Stimulated activated CD4-positive, alpha-beta T cell treated with anti-CD3 and anti-CD28 coated beads, Interleukin-4, amount 100 ng/mL, for 48 hours (primary cell): ENCODE measurements around the gene OR2T35.
"Not testable (repeated sequence)": the region's sequence is repeated elsewhere in the genome, so short reads cannot be mapped to it uniquely, and the experiment has no call there.

Experiments
- DNase-seq, 2 donors: peaks; one replicate each; pipeline ENCODE4 v3.0.0-alpha.2; 2020; ENCODE audit warnings: low read depth in 2 of 2

The OR2T35 gene, protein sequence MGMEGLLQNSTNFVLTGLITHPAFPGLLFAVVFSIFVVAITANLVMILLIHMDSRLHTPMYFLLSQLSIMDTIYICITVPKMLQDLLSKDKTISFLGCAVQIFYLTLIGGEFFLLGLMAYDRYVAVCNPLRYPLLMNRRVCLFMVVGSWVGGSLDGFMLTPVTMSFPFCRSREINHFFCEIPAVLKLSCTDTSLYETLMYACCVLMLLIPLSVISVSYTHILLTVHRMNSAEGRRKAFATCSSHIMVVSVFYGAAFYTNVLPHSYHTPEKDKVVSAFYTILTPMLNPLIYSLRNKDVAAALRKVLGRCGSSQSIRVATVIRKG

DNA sequence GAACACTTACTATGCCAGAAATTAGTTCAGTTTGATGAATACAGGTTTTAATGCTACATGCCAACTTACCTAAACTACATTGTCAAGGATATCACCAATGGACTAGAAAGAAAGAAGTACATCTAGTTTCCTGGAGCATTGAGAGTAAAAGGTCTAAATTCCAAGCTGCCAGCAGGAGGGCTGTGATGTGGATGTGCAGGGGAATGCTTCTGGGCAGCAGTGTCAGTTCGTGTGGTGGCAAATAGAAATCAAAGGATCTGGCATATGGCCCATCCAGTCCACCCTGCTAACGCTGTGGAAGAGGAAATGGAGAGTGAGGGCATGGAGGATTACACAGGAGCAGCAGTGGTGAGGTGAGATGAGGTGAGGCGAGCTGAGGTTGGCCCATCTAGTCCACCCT is at the start of gene OR2T35:
OR2T35 (minus strand) TSS at position 101 of the 400 bp plus-strand sequence. CDS start 6,020 bp downstream, outside the sequence.
- DNase-seq, result not testable (repeated sequence)

DNA sequence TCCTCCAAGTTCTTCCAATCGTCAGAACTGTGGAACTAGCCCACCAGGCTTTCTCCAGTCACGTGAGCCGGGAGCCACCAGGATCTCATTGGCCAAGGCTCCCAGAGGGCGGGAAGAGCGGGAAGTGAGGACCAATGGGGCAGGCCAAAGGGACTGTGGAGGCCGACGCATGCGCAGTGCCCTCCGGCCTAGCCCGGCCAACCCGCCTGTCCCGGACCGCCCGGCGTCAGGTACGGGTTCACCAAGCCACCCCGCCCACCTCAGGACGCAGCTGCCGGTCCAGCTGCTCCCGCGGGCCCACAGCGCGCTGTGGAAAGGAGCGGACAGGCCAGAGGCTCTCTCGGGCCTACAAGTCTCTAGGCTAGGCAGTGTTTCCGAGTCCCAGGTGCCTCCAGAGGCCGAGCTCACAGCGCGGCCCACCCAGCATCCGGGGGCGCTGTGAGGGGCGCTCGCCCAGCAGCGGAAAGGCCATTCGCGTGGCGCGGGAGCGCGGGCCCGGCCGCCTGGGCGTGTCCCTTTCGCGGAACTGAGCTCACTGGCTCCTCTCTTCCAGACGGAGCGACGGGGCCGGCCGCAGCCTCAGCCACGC is 46.6 kb upstream of the OR2T35 start:
- DNase-seq, result no peak

DNA sequence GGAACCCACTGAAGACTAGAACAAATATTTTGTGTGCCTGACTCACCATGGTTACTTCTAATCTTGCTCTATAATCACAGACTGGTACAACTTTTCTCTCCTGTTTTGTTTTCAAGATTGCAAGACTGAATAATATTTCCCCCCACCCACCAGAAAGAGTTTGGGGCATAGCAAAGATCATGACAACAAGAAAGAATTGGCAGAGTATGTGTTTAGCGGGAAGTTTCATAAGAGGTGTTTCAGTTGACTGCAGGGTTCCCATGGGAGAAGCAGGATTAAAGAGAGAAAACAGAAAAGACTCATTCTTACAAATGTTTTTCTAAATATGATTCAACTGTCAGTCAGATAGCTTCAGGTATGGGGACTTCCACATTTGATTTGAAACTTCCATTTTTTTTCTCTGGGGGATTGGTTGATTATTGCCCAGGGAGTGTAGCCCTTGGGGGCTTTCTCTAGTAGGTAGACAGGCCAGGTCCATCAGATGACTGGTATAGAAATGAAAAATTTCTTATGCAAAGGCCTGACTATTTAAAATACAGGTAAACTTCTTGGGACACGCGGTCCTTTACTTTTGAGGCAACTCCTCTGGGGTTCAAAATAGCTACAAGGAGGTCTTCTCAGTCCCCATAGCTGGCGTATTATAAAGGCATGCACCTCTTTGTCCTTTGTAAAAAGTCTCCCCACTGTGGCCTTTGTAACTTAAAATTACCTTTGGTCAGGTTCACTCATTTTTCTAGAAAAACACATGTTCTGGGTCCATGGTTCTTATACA is 43.6 kb upstream of the OR2T35 start:
- no peak for DNase-seq

DNA sequence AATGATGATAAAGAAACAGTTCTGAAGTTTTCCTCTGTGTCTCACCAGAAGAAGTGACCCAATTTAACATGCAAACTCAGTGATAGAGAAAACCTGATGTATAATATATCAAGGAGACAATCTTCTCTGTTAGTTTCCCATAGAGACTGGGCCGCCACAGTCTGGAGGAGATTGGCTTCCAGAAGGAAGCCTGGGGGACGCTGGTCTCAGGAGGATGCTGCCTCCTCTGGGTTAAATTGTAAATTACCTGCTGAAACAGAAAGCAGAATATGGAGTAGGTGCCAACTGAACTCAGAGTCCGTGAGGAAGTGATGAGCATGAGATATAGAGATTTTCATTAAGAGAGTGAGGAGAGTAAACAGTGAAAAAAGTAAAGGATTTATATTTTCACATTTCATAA is 41.7 kb upstream of the OR2T35 start:
- no peak for DNase-seq

DNA sequence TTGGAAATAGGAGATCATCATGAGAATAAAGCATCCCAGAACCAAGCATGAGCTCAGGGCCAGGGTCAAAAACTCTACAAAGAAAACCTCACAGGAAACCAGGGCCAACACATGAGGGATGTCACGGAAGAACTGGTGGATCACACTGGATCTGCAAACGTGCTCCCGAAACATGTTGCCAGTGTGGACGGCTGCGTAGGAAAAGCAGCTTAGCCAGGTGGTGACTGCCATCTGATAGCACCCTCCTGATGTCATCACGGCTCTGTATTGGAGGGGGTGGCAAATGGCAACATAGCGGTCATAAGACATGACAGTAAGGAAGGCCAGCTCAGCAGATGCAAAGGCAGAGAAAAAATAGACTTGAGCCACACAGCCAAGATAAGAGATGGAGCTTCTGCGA is 36.6 kb upstream of the OR2T35 start:
- DNase-seq, result no peak

DNA sequence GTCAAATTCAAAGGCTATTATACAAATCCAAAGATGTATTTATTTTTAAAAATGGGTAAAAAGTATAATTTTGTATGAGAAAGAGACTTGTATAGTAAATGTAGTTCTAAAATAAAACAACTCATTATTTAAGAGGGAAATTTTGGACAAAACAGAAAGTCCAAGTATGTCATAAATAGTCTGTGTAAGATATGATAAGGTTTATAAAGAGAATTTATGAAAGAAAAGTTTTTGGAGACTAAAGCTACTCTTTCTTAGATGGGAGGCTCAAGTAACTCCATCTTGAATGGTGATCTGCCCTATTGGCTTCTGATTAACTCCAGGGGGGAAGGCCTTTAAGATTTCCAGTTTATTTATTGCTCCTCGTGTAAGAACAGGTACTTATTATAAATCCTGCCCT is 24.9 kb upstream of the OR2T35 start:
- no peak for DNase-seq

DNA sequence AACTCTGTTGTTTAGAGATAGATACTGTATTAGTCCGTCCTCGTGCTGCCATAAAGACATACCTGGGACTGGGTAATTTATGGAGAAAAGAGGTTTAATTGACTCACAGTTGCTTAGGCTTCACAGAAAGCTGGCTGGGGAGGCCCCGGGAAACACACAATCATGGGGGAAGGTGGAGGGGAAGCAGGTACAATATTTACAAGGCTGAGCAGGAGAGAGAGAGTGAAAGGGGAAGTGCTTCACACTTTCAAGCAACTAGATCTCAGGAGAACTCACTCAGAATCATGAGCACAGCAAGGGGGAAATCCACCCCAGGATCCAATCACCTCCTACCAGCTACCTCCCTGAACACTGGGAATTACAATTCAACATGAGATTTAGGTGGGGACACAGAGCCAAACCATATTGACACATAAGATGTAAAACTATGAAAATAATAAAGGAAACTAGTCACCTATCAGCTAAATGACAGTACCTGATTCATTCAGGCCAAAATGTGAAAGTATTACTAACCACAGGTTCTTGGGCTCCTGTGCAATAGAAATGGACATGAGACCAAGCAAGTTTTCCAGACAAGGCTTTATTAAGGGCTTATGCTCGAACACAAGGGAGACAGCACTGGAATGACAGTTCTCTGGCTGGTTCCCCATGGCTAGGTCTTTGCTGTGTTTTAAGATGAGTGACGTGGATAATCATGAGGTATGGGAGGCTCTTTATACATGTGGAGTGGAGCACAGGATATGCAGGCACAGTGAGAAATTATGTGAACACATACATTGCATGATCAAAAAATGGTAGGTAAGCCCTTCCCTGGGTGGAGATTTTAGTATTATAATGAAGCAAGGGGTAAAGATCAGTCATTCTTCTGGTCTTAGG is 18.6 kb upstream of the OR2T35 start:
- not testable (repeated sequence) for DNase-seq

DNA sequence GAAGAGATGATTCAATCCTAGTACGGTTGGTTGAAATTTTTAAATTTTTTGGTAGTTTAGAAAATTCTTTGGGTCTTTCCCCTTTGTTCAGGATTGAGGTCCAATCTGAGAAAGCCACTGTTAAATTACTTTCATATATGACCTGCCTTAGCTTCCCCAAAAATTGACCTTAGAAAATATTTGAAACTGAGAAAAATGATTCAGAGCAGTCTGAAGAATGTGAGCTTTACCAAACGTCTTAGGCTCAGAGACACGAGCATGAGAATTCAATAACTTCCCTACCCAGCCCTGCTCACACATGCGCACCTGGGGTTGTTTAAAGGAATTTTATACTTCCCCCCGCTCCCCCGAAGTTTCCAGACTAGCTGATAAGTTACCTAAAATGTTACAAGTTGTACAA is 11.7 kb upstream of the OR2T35 start:
- not testable (repeated sequence) for DNase-seq

DNA sequence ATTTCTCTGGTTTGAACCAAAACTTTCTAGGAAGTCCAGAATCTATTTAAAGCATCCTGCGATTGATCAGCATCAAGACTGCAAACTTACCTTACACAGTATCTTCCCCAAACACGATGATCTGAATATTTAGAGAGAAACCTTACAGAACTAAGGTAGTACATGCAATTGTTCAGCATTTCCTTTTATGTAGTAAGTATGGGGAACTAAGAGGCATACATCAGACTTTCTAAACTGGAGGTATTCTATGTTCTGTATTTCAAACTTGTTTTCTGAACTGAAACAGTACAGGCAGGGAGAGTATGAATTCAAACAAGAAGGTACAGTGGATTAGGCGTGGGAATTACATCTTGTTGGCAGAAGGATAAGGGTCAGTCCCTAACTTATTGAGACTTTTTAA is 10.3 kb upstream of the OR2T35 start, which contains the start of gene OR2T27:
OR2T27 (minus strand) TSS at position 175 of the 400 bp plus-strand sequence. CDS start 4,644 bp downstream, outside the sequence.
- not testable (repeated sequence) for DNase-seq

DNA sequence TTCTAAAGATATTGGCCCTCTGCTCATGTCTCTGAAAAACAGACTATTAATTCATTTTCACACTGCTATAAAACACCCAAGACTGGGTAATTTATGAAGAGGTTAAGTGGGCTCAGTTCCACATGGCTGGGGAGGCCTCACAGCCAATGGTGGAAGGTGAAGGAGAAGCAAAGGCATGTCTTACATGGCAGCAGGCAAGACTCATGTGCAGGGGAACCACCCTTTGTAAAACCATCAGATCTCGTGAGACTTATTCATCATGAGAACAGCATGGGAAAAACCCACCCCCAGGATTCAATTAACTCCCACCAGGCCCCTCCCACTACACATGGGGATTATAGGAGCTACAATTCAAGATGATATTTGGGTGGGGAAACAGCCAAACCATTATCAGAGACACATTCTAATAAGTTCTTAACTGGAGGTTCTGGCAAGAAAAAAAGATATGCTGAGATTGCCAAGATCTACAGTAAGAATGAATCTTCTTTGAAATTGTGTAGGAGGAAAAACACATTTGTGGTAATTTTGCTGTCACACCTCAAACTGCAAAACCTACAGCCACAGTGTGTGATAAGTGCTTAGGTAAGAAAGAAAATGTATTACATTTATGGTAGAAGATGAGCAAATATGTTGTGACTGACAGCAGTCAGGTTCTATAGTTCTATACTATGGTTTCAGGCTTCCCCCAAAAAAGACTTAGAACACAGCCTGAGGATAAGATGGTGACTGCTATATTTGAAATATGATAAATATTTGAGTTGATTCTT is 3.9 kb upstream of the OR2T35 start:
- not testable (repeated sequence) for DNase-seq

DNA sequence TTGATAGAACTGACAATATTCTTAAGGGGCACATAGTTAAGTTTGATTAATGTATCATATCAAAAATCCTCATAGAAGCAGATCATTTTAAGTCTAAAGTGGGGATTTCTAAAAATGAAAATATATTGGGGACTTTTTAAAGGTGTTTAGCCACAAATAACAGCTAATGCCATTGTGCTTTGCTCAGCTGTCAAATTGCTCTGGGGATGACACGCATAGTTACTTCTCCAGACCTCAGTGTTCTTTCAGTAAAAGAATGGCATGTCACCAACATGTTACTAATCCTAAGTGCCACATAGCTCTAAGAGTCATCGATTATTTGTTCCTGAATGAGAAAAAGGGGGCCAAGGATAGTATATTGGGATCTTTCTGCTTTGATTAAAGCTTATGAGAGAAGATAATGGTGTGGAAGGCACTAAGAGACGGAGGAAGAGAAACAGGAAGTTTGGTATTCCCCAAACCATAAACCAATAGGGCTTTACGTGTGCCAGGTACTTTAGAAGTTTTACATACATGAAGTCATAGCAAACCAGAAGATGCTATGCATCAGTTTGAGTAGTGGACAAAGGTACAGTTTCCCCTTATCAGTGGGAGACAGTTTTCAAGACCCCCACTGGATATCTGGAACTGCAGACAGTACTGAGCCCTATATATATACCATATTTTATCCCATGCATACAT is 2.0 kb downstream of the OR2T35 start:
- DNase-seq, result not testable (repeated sequence)

DNA sequence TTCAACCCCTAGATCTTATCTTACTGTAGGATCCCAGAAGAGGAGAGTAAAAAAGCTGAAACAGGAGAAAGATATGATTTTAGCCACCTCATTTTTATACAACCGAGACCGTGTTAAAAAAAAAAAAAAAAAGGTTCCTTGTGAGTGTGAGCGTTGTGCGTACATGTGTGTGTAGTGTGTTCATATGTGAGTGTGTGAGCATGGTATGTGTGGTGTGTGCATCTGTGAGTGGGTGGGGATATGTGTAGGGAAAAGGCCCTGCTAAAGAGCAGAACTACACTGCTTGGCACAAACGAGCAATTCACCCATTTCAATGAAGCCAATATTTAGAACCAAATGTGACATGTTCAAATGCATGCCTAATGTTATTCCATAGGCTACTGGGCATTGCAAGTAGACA is 3.5 kb downstream of the OR2T35 start:
- DNase-seq, result not testable (repeated sequence)

DNA sequence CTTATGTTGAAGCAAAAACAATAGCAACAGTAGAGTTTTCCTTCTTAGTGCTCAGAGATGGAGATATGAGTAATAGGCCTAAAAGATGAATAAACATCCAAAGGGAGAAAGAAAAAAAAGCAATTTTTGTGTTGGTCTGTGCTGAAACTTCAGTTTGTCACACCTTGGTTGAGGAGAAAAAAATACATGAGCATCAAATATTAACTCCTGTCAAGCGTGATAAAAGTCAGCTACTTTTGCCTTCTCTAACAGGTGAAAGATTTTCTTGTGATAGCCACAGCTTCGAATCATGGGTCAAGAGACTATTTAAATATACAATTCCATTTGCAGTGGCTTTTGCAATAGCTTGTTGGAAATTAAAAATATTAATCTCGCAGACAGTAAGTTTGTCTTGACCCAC is 4.2 kb downstream of the OR2T35 start:
- not testable (repeated sequence) for DNase-seq

DNA sequence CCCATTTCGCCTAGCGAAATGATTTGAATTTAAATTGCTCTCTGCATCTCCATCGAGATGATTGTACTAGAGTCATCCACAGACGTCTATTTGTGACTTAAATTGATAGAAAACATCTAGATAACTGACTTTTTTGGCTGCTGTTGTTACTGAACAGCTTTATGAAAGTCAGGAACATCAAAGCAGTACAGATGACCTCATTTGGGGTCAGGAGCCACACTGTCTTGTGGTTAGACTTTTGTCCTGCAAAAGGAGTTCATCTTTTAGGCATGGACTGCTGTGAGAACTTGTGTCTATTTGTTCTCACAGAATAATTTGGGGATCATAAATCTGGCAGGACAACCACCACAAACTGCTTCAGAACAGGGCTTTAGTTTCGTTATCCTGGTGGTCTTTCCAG is 5.4 kb downstream of the OR2T35 start:
- DNase-seq, result not testable (repeated sequence)

DNA sequence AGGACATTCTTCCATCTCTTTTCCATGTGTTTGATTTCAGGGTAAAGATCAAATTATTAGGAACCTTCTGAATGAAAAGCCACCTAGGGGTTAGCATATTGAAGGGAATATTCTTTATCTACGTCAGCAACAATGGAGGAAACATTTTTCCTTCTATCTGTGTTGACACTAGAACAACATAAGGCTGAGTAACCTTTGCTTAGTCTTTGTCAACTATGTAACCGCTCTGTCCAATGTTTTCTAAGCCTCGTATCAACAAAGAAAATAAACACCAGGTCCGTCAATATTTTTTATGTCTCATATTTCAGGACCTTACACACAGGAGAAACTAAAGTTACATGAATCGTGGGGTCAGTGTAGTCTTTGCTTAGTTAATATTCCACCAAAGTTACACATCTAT is 8.5 kb downstream of the OR2T35 start:
- DNase-seq, result not testable (repeated sequence)

DNA sequence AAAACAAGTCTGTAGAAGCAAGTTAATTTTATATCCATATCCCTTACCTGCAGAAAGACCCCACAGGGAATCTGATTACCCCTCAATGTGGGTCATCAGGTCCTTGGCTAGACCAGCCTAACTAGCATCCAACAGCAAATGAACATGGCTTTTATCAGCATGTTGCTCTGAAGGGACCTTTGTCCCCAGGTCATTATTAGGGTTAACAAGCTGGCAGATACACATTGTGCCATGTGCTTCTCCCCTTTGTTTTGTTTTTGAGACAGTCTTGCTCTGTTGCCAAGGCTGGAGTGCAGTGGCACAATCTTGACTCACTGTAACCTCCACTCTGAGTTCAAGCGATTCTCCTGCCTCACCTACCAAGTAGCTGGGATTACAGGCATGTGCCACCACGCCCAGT is 10.1 kb downstream of the OR2T35 start, which contains the start of gene OR2T11:
OR2T11 (minus strand) TSS at position 101 of the 400 bp plus-strand sequence. CDS start 7,963 bp downstream, outside the sequence.
- not testable (repeated sequence) for DNase-seq

DNA sequence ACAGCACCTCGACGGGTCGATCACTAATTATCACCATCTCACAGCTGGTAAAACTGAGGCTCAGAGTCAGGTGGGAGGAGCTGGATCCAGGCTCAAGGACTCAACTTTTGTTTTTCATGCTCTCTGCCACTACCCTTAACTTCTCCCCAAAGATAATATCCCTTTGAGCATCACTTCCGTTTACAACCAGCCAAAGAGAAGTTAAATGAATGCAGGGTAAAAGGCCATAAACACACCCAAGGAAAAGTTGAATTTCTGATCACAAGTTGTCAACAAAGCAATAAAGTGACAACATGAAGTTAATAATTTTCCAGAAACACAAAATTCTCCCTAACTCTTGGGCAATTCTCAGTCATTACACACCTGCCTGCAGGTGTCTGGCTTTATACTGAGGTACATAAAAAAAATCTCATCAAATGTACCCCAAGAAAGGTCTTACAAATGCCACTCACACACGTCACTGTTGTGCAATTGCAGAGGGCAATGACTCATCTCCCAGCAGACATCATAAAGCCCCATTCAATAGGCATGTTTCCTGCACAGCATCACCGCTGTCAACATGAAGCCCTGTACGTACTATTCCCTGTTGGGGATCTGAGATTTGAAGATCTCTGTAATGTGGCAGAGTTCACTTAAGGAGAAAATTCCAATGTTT is 13.6 kb downstream of the OR2T35 start:
- no peak for DNase-seq

DNA sequence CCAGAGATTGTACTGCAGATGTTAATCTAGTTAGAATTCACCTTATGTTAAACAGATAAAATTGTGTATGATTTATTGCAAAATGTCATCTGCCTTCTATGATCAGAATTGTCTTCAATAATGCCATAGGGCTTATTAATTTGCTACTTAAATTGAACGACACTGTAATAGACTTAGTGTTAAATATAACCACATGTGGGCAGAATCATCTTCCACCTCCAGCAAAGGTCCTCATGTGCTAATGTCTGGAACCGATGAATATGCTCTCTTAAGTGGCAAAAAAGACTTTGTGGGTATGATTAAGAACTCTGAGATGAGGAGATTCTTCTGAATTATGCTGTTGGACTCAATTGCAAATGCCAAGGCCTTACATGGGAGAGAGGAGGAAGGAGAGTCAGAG is 14.5 kb downstream of the OR2T35 start:
- no peak for DNase-seq
